OCI-LY7 (cell line): ENCODE results near the gene NSMCE1. TPM values are rescaled to one million over a fixed set of nuclear protein-coding genes. Genes with fewer than 3 reads are reported as not detected.

ENCODE experiments used
- BruUV-seq: library from RNA; stranded (reverse); fragments of 400-500 nt; replicated peaks from 2 replicates; lab custom pipeline; 2021; lab: Mats Ljungman, UMichigan
- CTCF ChIA-PET: fragments of 300-600 bp; sonication (Branson Sonifier 250); formaldehyde crosslinking; loops from one replicate; lab custom pipeline; 2022; ENCODE audit warnings: antibody characterized with exemption; ENCODE audit not compliant: unreplicated experiment; lab: Charles Lee
- POLR2A ChIA-PET: fragments of 300-600 bp; sonication (Branson Sonifier 250); formaldehyde crosslinking; loops from one replicate; lab custom pipeline; 2022; ENCODE audit warnings: antibody characterized with exemption; lab: Charles Lee
- DNase-seq: peaks from one replicate; pipeline ENCODE4 v3.0.0-alpha.2; 2015; ENCODE audit warnings: low spot score
- H2AFZ ChIP-seq: fragments of 200-600 bp; sonication (generic), shearing (Covaris generic); 2 replicates; pipeline ENCODE4 v1.6.1; 2014; ENCODE audit warnings: mild to moderate bottlenecking, antibody characterized with exemption, low read length, moderate library complexity
- H3K27ac ChIP-seq: fragments of 200-600 bp; sonication (generic); 2 replicates; pipeline ENCODE4 v1.5.1; 2014; ENCODE audit warnings: mixed run types, low read depth, mild to moderate bottlenecking, moderate library complexity, low read length, inconsistent platforms; ENCODE audit not compliant: poor library complexity, severe bottlenecking
- H3K36me3 ChIP-seq: fragments of 200-600 bp; sonication (generic); 2 replicates; pipeline ENCODE4 v1.6.1; 2014; ENCODE audit warnings: mild to moderate bottlenecking, antibody characterized with exemption, low read length, moderate library complexity, mixed read lengths; ENCODE audit not compliant: insufficient read depth
- H3K4me1 ChIP-seq: fragments of 200-600 bp; sonication (generic); 2 replicates; pipeline ENCODE4 v1.5.1; 2014; ENCODE audit warnings: mild to moderate bottlenecking, low read length; ENCODE audit not compliant: insufficient read depth, poor library complexity, severe bottlenecking
- H3K4me2 ChIP-seq: fragments of 200-600 bp; sonication (generic); 2 replicates; pipeline ENCODE4 v1.6.1; 2014; ENCODE audit warnings: mild to moderate bottlenecking, low read length
- H3K4me3 ChIP-seq: fragments of 200-600 bp; sonication (generic); 2 replicates; pipeline ENCODE4 v1.5.1; 2014; ENCODE audit warnings: mild to moderate bottlenecking, low read depth, low read length; ENCODE audit not compliant: poor library complexity, severe bottlenecking
- H3K79me2 ChIP-seq: fragments of 200-600 bp; sonication (generic); 2 replicates; pipeline ENCODE4 v1.6.1; 2016; ENCODE audit warnings: low read depth, mild to moderate bottlenecking, low read length, moderate library complexity, mixed read lengths; ENCODE audit not compliant: insufficient read depth
- H3K9me2 ChIP-seq: fragments of 200-600 bp; sonication (generic); 2 replicates; pipeline ENCODE4 v1.6.1; 2016; ENCODE audit warnings: mild to moderate bottlenecking, low read length, mixed read lengths; ENCODE audit not compliant: insufficient read depth
- H3K9me3 ChIP-seq: fragments of 200-600 bp; sonication (generic); 2 replicates; pipeline ENCODE4 v1.6.1; 2014; ENCODE audit warnings: mild to moderate bottlenecking, mixed run types, low read length, mixed read lengths
- H4K20me1 ChIP-seq: fragments of 200-600 bp; sonication (generic); 2 replicates; pipeline ENCODE4 v1.6.1; 2014; ENCODE audit warnings: mild to moderate bottlenecking, antibody characterized with exemption, low read length, moderate library complexity, mixed read lengths; ENCODE audit not compliant: insufficient read depth
- EZH2phosphoT487 ChIP-seq: fragments of 200-600 bp; sonication (generic); IDR thresholded peaks from 2 replicates; pipeline ENCODE4 v1.6.1; 2018; ENCODE audit warnings: low read depth, borderline replicate concordance, mild to moderate bottlenecking, mixed run types, antibody characterized with exemption, low read length, moderate library complexity, mixed read lengths
- intact Hi-C: fragments of 100-400 bp; cut with micrococcal nuclease; formaldehyde crosslinking; loops from one replicate; pipeline ENCODE4 v1.10.0; 2022; ENCODE audit not compliant: unreplicated experiment
- total RNA-seq, 2 experiments: library from RNA; depleted of rRNA in 1 of 2; stranded (reverse); fragments of >200 nt in 1 of 2; shearing (Covaris generic) in 1 of 2; gene quantifications; 2 replicates each; pipeline ENCODE4 v1.2.3, GENCODE V29; 2014 to 2022
- TF ChIP-seq, protein P1 (sequence below): fragments of 200-600 bp; sonication (generic); conservative IDR thresholded peaks from 2 replicates; pipeline ENCODE4 v1.5.1; 2014; ENCODE audit warnings: mild to moderate bottlenecking, antibody characterized with exemption, low read length, moderate library complexity, mixed read lengths

NSMCE1 gene
- total RNA-seq, 2 experiments from 2014 or later, result 51.1 to 84.0 TPM

DNA sequence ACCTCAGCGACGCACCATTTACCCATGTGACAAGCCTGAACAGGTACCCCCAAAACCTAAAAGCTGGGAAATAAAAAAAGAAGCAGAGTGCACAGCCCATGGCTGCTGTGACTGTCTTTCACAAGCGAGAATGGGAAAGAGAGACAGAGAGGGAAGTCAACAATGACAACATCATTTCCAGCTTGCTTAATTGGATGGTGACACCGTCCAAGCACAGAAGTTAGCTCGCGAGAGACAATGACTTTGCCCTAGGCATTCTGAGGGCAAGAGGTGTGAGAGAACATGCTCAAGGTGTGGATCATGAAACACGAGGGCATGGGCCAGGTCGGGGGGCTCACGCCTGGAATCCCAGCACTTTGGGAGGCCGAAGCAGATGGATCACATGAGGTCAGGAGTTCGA lies 19.3 kb upstream of the NSMCE1 start:
- no peak for DNase-seq
- Histone ChIP-seq H2AFZ (no peak overlapping the region), H3K9me3 (no peaks in the 10 kb centered on the region), H3K9me2 (no peaks in the 10 kb centered on the region), H3K4me3 (no peak overlapping the region), H3K79me2 (no peaks in the 10 kb centered on the region), H3K27ac (no peak overlapping the region), H3K4me2 (no peak overlapping the region), H3K36me3 (no peaks in the 10 kb centered on the region), H4K20me1 (no peaks in the 10 kb centered on the region), H3K4me1 (peaks cover 28% of the 10 kb centered on the region)
- intact Hi-C loops, result no loop called here
- CTCF ChIA-PET, result no interaction called here
- POLR2A ChIA-PET, result interaction anchor here (1.3 kb wide), 1 partner anchor 8 kb away, joined by 4 read pairs; no protein-coding TSS in a partner anchor
- no peak for TF ChIP-seq EZH2phosphoT487
- TF ChIP-seq, protein P1, sequence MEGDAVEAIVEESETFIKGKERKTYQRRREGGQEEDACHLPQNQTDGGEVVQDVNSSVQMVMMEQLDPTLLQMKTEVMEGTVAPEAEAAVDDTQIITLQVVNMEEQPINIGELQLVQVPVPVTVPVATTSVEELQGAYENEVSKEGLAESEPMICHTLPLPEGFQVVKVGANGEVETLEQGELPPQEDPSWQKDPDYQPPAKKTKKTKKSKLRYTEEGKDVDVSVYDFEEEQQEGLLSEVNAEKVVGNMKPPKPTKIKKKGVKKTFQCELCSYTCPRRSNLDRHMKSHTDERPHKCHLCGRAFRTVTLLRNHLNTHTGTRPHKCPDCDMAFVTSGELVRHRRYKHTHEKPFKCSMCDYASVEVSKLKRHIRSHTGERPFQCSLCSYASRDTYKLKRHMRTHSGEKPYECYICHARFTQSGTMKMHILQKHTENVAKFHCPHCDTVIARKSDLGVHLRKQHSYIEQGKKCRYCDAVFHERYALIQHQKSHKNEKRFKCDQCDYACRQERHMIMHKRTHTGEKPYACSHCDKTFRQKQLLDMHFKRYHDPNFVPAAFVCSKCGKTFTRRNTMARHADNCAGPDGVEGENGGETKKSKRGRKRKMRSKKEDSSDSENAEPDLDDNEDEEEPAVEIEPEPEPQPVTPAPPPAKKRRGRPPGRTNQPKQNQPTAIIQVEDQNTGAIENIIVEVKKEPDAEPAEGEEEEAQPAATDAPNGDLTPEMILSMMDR, result no peak
- BruUV-seq, result no TSS peak

- no peaks in the 10 kb centered on the region for H3K79me2 ChIP-seq
- no peak for TF ChIP-seq EZH2phosphoT487
- TF ChIP-seq, protein P1, result no peak
- H3K9me3 ChIP-seq, result no peaks in the 10 kb centered on the region
- intact Hi-C loops, result no loop called here
- H4K20me1 ChIP-seq, result no peaks in the 10 kb centered on the region
- H3K27ac ChIP-seq, result no peak overlapping the region
- ChIA-PET CTCF (no interaction called here), POLR2A (interaction anchor here (0.7 to 3.1 kb wide), 3 partner anchors 9 to 16 kb away, joined by 3 to 18 read pairs (median 4); no protein-coding TSS in a partner anchor)
- DNase-seq, result no peak
- no TSS peak for BruUV-seq
- no peak overlapping the region for H3K4me2 ChIP-seq
- H3K4me3 ChIP-seq, result no peak overlapping the region
- peaks cover 28% of the 10 kb centered on the region for H3K4me1 ChIP-seq
- no peaks in the 10 kb centered on the region for H3K36me3 ChIP-seq
- H2AFZ ChIP-seq, result no peak overlapping the region
- H3K9me2 ChIP-seq, result no peaks in the 10 kb centered on the region
Observed at GRCh38 chr16:27287051-27287811, 18.7 kb upstream of the NSMCE1 start.

- Histone ChIP-seq H3K36me3 (no peaks in the 10 kb centered on the region), H4K20me1 (no peaks in the 10 kb centered on the region), H3K4me2 (no peak overlapping the region), H3K27ac (no peak overlapping the region), H2AFZ (peak overlapping the region; percentile 57; the same call in 1 of the 2 replicates), H3K9me3 (no peaks in the 10 kb centered on the region), H3K4me3 (no peak overlapping the region), H3K79me2 (no peaks in the 10 kb centered on the region), H3K9me2 (no peaks in the 10 kb centered on the region), H3K4me1 (peaks cover 28% of the 10 kb centered on the region)
- intact Hi-C loops, result no loop called here
- TF ChIP-seq EZH2phosphoT487, result no peak
- TF ChIP-seq, protein P1, result no peak
- POLR2A ChIA-PET, result interaction anchor here (0.7 to 3.1 kb wide), 3 partner anchors 11 to 17 kb away, joined by 3 to 18 read pairs (median 15); no protein-coding TSS in a partner anchor
- CTCF ChIA-PET, result no interaction called here
- no TSS peak for BruUV-seq
- DNase-seq, result no peak
Observed at GRCh38 chr16:27286451-27286850, 17.9 kb upstream of the NSMCE1 start.
